ELF-1 (cell line): Measurements from ENCODE around the gene RPS6KA5.
A peak's percentile ranks its signal among the peaks of the same experiment; 100 is the strongest.
"Not testable (repeated sequence)": the region's sequence is repeated elsewhere in the genome, so short reads cannot be mapped to it uniquely, and the experiment has no call there.

Source experiments
- DNase-seq: peaks from one replicate; pipeline ENCODE4 v3.0.0-alpha.2; 2016; ENCODE audit warnings: low read depth, low spot score

Gene RPS6KA5

DNA sequence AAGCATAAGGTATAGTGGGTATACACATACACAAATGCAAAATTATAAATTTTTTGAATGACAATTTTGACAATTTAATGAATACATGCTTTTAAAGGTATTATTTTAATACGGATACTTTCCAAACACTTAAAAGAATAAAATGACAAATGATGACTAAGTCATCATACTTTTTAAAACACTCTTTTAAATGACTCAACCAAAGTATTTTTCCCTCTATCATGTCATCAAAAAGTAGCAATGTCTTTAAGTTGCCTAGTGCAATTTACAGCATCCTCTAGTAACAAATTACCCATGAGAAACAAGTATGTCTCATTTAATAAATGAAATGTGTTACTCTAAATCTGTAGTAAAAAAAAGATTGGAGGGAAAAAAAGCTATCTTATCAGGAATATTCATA, 73.3 kb downstream of the RPS6KA5 start:
- DNase-seq = no peak

- no peak for DNase-seq
Observed at GRCh38 chr14:90986510-90986909, 73.9 kb downstream of the RPS6KA5 start.

DNA sequence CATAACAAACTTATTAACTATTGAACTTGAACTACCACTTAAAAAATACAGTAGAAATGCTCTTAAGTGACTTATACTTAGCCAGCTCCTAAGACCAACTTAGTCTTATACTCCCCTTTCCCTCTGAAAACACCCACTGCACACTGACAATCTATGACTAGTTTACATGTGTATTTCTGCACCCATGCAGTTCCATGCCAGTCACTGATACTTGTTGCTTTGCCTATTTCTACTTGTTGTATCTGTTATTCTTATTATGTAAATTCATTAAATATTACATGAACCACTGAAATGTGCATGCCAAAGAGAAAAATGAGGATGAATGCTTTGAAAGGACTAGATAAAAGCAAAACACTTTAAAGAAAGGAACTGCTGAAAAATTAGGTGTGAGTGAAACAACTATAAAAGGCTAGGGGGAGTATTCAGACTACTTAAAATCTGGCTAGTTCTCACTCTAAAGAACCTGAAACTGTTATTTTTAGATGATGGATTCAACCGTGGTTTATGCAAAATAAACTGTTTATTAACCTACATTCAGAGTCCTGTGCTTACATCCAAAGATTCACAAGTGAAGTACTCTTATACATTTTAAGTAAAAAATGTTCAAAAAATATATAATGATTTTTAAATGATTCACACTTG, 74.7 kb downstream of the RPS6KA5 start:
- no peak for DNase-seq

GRCh38 chr14:90983560-90983959, 76.9 kb downstream of the RPS6KA5 start:
- DNase-seq = no peak

DNA sequence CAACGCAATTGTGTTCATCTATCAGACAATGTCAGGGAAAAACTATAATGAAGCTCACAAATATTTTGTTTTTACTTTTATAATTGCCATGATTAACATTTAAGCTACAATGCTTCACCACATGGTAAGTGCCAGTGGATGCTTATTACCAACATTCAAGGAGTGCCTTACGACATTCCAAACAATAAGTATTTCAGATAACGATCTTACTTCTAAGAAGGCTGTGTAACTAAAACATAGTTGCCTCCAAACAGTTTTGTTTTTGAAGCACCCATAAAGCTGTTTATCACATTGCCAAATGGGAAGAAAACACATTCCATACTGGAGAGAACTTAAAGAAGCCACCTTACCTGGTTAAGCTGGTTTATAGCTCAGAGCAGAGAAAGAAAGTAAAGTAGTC, 78.8 kb downstream of the RPS6KA5 start:
- DNase-seq = no peak

- not testable (repeated sequence) for DNase-seq
Observed at GRCh38 chr14:90980636-90981035, 79.8 kb downstream of the RPS6KA5 start.

GRCh38 chr14:90979515-90979914, 80.9 kb downstream of the RPS6KA5 start:
- DNase-seq = no peak

- no peak for DNase-seq
Observed at GRCh38 chr14:90976101-90976500, 84.3 kb downstream of the RPS6KA5 start.

DNA sequence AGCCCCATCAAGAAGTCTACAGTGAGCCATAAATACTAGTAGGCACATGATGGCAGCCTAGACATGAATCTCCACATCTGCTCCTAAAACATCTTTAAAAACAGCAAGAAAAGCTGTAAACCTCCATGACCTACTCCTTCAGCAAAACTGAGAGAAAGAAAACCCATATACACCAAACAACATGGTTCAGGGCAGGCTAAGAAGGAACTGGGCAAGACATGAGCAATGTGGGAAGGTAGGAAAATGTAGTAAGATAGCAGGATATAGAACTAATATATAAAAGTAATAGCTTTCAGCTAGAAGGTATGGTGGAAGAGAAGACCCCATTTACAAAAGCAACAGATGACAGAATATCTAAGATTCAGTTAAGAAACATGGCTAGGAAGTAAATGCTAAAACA, 88.8 kb downstream of the RPS6KA5 start:
- DNase-seq = no peak

DNA sequence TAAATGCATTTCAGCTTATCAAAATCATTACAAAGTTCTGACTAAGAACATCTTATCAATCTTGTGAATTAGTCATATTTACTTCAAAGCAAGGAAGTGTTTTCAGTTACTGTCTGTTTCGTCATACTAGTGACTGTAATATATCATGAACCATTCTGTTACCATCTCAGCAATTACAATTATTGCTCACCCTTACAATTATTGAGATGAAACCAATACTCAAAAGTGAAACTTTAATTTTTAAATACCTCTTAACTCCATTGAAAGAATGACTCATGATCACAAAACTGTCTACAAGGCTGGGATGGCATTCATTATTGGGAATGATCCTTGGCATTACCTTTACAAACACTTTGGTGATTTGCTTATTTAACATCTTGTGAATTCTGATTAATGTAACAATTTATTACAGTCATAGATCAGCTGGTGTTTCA, 90.3 kb downstream of the RPS6KA5 start:
- DNase-seq = no peak

DNA sequence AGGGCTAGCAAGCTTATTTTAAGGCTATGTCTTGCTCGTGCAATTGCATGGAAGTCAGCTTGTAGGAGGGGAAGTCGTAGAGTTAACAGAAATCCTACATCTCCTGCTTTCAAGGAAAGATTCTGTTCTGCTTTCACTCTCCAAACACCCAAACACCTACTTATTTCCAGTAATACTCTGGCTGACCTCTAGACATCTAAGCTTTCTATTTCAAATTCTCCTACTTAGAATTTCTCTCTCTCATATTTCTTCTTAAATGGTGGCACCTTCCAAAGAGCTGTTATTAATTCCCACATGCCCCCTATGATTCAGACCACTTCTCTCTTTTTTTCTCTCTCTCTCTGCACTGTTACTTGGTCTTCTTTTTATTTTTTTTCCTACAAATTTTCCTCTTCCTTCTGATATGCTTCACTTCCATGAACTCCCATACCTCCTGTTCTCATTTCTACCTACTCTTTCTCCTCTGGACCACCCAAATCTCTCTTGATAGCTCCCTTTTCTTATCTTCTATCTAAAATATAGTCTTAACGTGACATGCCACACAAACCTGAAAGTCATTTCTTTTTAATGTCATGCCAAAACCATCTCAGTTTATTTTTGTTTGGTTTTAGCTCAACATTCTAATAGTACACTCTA, 90.8 kb downstream of the RPS6KA5 start:
- no peak for DNase-seq

DNA sequence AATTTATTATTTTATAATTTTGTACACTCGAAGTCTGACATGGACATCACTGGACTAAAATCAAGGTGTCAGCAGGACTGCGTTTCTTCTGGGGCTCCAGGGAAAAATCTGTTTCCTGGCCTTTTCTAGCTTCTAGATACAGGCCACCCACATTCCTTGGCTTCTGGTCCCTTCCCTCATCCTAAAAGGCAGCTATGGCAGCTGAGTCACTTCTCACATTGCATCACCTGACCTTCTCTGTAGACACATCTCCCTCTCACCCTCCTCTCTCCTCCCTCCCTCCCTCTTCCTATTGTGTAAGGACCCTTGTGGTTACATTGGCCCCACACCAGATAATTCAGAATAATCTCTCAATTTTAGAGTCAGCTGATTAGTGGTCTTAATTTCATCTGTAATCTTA, 92.4 kb downstream of the RPS6KA5 start:
- no peak for DNase-seq

GRCh38 chr14:90966493-90966892, 93.9 kb downstream of the RPS6KA5 start:
- DNase-seq = no peak

DNA sequence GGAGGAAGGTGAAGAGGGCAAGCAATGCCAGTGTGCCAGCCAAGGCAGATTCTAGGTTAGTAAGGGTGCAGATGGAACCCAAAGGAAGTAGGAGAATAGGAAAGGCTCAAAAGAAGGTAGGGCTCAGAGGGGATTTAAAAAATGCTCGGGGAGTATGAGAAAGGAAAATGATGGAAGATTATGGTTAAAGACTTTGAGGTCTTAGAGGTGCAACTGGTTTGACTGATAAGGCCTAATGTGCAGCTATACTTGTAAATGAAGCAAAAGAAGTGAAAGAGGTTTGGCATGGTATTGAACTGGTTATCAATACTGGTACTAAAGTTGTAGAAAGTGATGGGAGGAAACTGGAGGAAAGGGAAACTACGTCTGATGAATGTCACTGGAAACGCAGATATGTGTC, 94.7 kb downstream of the RPS6KA5 start:
- DNase-seq = no peak

DNA sequence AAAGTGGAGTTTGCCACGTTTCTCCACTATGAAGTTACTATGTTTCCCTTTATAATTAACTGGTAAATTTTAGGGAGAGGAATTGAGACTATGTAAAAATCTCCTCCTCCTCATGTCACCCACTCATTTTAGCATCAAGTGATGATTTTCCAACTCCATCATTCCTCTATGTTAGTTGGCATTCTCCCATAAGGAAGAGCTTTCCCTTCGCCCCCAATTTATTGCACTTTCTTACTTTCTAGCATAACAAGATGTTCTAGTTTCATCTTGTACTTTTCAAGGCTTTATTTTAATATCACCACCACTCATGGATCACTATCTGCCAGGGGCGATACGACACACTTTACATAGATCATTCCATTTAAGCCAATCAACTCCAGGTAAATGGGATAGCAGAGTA, 97.1 kb downstream of the RPS6KA5 start:
- DNase-seq = no peak

DNA sequence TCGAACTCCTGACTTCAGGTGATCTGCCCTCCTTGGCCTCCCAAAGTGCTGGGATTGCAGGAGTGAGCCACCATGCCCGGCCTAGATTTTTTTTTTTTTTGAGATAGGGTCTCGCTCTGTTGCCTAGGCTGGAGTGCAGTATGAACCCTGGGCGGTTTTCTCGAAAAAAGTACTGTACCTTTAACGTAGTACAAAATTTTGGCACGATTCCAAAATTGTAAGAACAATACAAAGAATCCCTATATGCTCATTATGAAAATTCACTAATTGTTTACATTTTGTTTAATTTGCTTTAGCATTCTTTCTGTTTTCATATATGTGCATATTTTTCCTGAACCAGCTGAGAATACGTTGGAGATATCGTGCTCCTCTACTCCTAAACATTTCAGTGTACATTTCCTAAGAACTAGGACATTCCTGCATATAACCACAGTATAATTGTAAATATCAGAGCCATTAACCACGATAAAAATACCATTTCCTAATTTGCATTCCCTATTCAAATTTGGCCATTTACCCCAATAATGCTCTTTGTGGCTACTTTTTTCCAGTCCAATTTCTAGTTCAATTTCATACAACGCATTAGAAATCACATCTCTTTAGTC, 97.8 kb downstream of the RPS6KA5 start:
- no peak for DNase-seq

DNA sequence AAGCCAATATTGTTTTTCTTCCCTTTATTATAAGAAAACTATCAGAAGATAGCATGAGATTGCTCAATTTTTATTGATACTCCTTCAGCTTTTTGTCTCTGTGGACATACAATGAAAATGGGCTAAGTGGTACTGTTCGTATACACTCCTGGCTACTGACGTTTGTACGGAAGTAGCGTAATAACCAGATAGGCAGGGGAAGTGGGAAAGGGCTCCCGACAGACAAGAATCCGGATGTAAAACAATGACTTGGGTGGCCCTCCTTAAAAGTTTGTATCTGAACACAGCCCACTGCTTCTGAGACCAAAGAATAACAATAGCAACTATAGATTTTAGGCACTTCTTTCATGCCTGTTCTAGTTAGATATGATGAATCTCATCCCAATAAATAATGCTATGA, 99.6 kb downstream of the RPS6KA5 start:
- DNase-seq = no peak

- DNase-seq = no peak
Observed at GRCh38 chr14:90959344-90959743, 101.1 kb downstream of the RPS6KA5 start.

- no peak for DNase-seq
Observed at GRCh38 chr14:90956273-90956672, 104.2 kb downstream of the RPS6KA5 start.

- DNase-seq = peak; percentile 37
Observed at GRCh38 chr14:90953643-90954042, 106.8 kb downstream of the RPS6KA5 start.

- DNase-seq = no peak
Observed at GRCh38 chr14:90943367-90943766, 117.1 kb downstream of the RPS6KA5 start.

GRCh38 chr14:90942511-90942910, 117.9 kb downstream of the RPS6KA5 start:
- no peak for DNase-seq

GRCh38 chr14:90941706-90942105, 118.7 kb downstream of the RPS6KA5 start:
- DNase-seq = no peak
